Testis (tissue), 2 donors: ENCODE results near the gene TTC31.

Source experiments
- CTCF ChIP-seq, 3 experiments: fragments of 450-650 bp in 2 of 3; fragments of 200-600 bp in 1 of 3; sonication (generic) in 1 of 3; IDR thresholded peaks; one replicate each; pipeline ENCODE4 v1.5.1; 2016 to 2019; ENCODE audit warnings: antibody characterized with exemption in 3 of 3, mild to moderate bottlenecking in 2 of 3, moderate library complexity in 1 of 3
- POLR2A ChIP-seq: fragments of 450-650 bp; IDR thresholded peaks from one replicate; pipeline ENCODE4 v1.6.1; 2017; ENCODE audit warnings: antibody characterized with exemption, mild to moderate bottlenecking, moderate library complexity

- no peak for TF ChIP-seq POLR2A
- TF ChIP-seq CTCF (IDR thresholded peaks at IDR 0.05) = no peak
Measured at GRCh38 chr2:74489906-74490305, 7.0 kb downstream of the TTC31 start.
